Measurements from ENCODE around the gene ANKRD28.

The ANKRD28 gene

GRCh38 chr3:15808679-15809310 lies 11.0 kb upstream of the ANKRD28 start:
- ChIA-PET POLR2A (no interaction called here), CTCF (interaction anchor here (0.7 to 3.5 kb wide), 5 partner anchors 7 to 183 kb away, joined by 3 to 13 read pairs (median 3); no protein-coding TSS in a partner anchor)
- TF ChIP-seq CTCF (IDR thresholded peaks at IDR 0.05; ENCODE audit: insufficient read depth, low read length, missing control alignments): no peak
- no peak overlapping the region for H3K4me3 ChIP-seq (ENCODE audit: low read depth, low read length)
- DNase-seq (ENCODE audit: low read depth, low spot score): no peak

GRCh38 chr3:15805756-15806266 lies 8.0 kb upstream of the ANKRD28 start:
- H3K4me3 ChIP-seq (ENCODE audit: low read depth, low read length): no peak overlapping the region
- ChIA-PET CTCF (interaction anchor here (0.9 to 3.5 kb wide), 4 partner anchors 10 to 175 kb away, joined by 3 to 13 read pairs (median 6); no protein-coding TSS in a partner anchor), POLR2A (interaction anchor here (1.2 kb wide), 1 partner anchor 9 kb away, joined by 5 read pairs; no protein-coding TSS in a partner anchor)
- DNase-seq (ENCODE audit: low read depth, low spot score): peak; percentile 53
- TF ChIP-seq CTCF (IDR thresholded peaks at IDR 0.05; ENCODE audit: insufficient read depth, low read length, missing control alignments): no peak

- POLR2A ChIA-PET: no interaction called here
Measured at GRCh38 chr3:15804553-15805095, 6.8 kb upstream of the ANKRD28 start.

GRCh38 chr3:15803921-15804320 lies 6.1 kb upstream of the ANKRD28 start:
- no peak for TF ChIP-seq CTCF (IDR thresholded peaks at IDR 0.05; ENCODE audit: insufficient read depth, low read length, missing control alignments)
- POLR2A ChIA-PET: no interaction called here
- no peak for DNase-seq (ENCODE audit: low read depth, low spot score)
- CTCF ChIA-PET: interaction anchor here (7.1 kb wide), 1 partner anchor 8 kb away, joined by 47 read pairs; no protein-coding TSS in a partner anchor
- H3K4me3 ChIP-seq (ENCODE audit: low read depth, low read length): no peak overlapping the region

More at GRCh38 chr3:15804553-15805095, 6.8 kb upstream of the ANKRD28 start:
- no peak for TF ChIP-seq CTCF (IDR thresholded peaks at IDR 0.05; ENCODE audit: insufficient read depth, low read length, missing control alignments)
- H3K4me3 ChIP-seq (ENCODE audit: low read depth, low read length): no peak overlapping the region
- CTCF ChIA-PET: no interaction called here
- no peak for DNase-seq (ENCODE audit: low read depth, low spot score)

GRCh38 chr3:15801298-15801697 lies 3.5 kb upstream of the ANKRD28 start:
- no peak overlapping the region for H3K4me3 ChIP-seq (ENCODE audit: low read depth, low read length)
- POLR2A ChIA-PET: no interaction called here
- no peak for TF ChIP-seq CTCF (IDR thresholded peaks at IDR 0.05; ENCODE audit: insufficient read depth, low read length, missing control alignments)
- no peak for DNase-seq (ENCODE audit: low read depth, low spot score)
- CTCF ChIA-PET: interaction anchor here (0.9 to 7.1 kb wide), 3 partner anchors 11 to 174 kb away, joined by 3 to 47 read pairs (median 3); no protein-coding TSS in a partner anchor

GRCh38 chr3:15800780-15801179 lies 3.0 kb upstream of the ANKRD28 start:
- no peak overlapping the region for H3K4me3 ChIP-seq (ENCODE audit: low read depth, low read length)
- ChIA-PET CTCF (interaction anchor here (7.1 kb wide), 1 partner anchor 12 kb away, joined by 47 read pairs; no protein-coding TSS in a partner anchor), POLR2A (no interaction called here)
- no peak for TF ChIP-seq CTCF (IDR thresholded peaks at IDR 0.05; ENCODE audit: insufficient read depth, low read length, missing control alignments)
- no peak for DNase-seq (ENCODE audit: low read depth, low spot score)

Measured in AG04449 (cell line).